Stimulated activated naive CD8-positive, alpha-beta T cell treated with anti-CD3 and anti-CD28 coated beads, Interleukin-15, amount 100 ng/mL, for 72 hours (primary cell): ENCODE data around the gene WBP1L.
"Not testable (repeated sequence)": the region's sequence is repeated elsewhere in the genome, so short reads cannot be mapped to it uniquely, and the experiment has no call there.

Source experiments
- ATAC-seq: fragments of 150-1000 bp; cut with Tn5 transposase; 2 replicates; pipeline ENCODE4 v1.10.0; 2021; ENCODE audit warnings: mild to moderate bottlenecking, moderate library complexity
- DNase-seq, 2 donors: peaks; one replicate each; pipeline ENCODE4 v3.0.0; 2021 to 2022
- H3K27ac Mint-ChIP-seq, 2 donors: one replicate each; pipeline ENCODE4 v1.8.0; 2022; ENCODE audit warnings: mild to moderate bottlenecking in 2 of 2, mixed read lengths in 2 of 2, moderate library complexity in 2 of 2
- H3K27me3 Mint-ChIP-seq: one replicate; pipeline ENCODE4 v1.8.0; 2022; ENCODE audit warnings: mixed read lengths
- H3K4me1 Mint-ChIP-seq: one replicate; pipeline ENCODE4 v1.8.0; 2022; ENCODE audit warnings: mild to moderate bottlenecking, mixed read lengths
- H3K4me3 Mint-ChIP-seq, 2 donors: one replicate each; pipeline ENCODE4 v1.8.0; 2022; ENCODE audit warnings: mild to moderate bottlenecking in 2 of 2, mixed read lengths in 2 of 2, moderate library complexity in 1 of 2
- H3K9me3 Mint-ChIP-seq, 2 donors: one replicate each; pipeline ENCODE4 v1.8.0; 2022; ENCODE audit warnings: mixed read lengths in 2 of 2

Gene WBP1L

DNA sequence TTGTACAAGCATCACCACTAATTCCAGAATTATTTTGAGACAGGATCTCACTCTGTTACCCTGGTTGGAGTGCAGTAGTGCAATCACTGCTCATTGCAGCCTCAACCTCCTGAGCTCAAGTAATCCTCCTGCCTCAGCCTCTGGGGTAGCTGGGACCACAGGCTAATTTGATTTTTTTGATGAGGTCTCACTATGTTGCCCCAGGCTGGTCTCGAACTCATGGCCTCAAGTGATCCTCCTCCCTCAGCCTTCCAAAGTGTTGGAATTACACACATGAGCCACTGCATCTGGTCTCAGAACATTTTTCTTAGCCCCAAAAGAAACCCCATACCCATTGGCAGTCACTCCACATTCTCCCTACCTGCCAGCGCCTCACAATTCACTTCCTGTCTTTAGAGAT, 3.5 kb upstream of the WBP1L start:
- ATAC-seq (no peak), DNase-seq (no peak)
- Mint-ChIP-seq H3K4me1 (peaks cover 23% of the 10 kb centered on the region), H3K27me3 (no peaks in the 10 kb centered on the region), H3K27ac (no peak overlapping the region), H3K4me3 (no peak overlapping the region), H3K9me3 (peaks cover 7% of the 10 kb centered on the region in 2 donors)

DNA sequence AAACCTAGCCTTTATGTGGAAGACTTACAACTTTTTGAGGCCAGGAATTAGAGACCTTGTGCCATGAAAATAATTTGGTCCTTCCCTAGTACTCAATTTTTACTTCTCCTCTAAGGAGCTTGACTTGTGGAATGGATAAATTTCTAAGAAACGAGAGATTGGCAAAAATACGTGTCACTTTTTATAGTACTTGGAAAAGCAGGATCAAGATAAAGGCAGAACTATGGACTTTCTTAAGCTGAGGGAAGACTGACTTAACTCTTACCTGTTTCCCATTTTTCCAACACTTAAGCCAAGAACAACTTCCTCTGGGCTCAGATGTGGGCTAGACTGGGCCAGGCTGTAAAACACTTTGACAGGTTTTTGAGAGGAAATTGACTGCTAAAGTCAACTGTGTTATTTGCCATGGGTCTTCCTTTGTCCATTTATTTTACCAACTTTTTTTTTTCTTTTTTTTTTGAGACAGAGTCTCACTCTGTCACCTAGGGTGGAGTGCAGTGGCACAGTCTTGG, 2.0 kb upstream of the WBP1L start:
- Mint-ChIP-seq H3K27ac (no peak overlapping the region), H3K4me3 (no peak overlapping the region), H3K4me1 (peaks cover 39% of the 10 kb centered on the region), H3K9me3 (peaks cover 7% of the 10 kb centered on the region in 2 donors), H3K27me3 (no peaks in the 10 kb centered on the region)
- DNase-seq (no peak), ATAC-seq (no peak)

DNA sequence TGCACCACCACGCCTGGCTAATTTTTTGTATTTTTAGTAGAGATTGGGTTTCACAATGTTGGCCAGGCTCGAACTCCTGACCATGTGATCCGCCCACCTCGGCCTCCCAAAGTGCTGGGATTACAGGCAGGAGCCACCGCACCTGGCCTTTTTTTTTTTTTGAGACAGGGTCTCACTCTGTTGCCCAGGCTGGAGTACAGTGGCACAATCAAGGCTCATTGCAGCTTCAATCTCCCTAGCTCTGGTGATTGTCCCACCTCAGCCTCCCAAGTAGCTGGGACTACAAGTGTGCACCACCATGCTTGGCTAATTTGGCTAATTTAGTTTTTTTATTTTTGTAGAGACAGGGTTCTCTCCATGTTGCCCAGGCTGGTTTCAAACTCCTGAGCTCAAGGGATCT, 1.4 kb upstream of the WBP1L start:
- not testable (repeated sequence) for ATAC-seq, H3K9me3 Mint-ChIP-seq, DNase-seq, H3K4me3 Mint-ChIP-seq, H3K27me3 Mint-ChIP-seq, H3K27ac Mint-ChIP-seq
- H3K4me1 Mint-ChIP-seq: peaks cover 41% of the 10 kb centered on the region

DNA sequence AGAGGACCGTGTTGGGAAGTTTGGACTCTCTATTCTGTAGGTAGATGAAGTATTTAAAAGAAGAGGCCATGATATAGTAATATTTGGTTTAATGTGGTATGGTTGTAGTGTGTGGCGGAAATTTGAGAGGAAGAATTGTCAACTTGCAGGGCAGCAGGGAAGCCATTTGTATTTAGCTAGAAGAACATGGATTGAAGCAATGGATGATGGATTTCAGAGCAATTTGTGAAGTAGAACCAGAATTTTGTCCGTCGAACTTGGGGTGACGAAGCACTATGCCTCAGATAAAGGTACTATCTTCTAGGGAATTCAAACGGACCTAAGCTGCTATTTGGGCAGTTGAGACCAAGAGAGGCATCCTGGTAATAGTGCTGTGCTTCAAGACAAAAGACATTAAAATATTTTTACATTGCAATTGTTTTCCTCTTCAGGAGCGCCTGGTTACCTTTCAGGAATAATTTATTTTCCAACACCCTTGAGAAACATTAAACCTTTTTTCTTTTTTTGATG, 615 bp upstream of the WBP1L start:
- H3K9me3 Mint-ChIP-seq: peaks cover 7% of the 10 kb centered on the region in 2 donors
- H3K27me3 Mint-ChIP-seq: no peaks in the 10 kb centered on the region
- H3K27ac Mint-ChIP-seq: peak overlapping the region; percentile 94 to 98
- DNase-seq (no peak), ATAC-seq (no peak)
- H3K4me3 Mint-ChIP-seq: peak overlapping the region in 1 of 2 donors; percentile 87
- peaks cover 43% of the 10 kb centered on the region for H3K4me1 Mint-ChIP-seq

DNA sequence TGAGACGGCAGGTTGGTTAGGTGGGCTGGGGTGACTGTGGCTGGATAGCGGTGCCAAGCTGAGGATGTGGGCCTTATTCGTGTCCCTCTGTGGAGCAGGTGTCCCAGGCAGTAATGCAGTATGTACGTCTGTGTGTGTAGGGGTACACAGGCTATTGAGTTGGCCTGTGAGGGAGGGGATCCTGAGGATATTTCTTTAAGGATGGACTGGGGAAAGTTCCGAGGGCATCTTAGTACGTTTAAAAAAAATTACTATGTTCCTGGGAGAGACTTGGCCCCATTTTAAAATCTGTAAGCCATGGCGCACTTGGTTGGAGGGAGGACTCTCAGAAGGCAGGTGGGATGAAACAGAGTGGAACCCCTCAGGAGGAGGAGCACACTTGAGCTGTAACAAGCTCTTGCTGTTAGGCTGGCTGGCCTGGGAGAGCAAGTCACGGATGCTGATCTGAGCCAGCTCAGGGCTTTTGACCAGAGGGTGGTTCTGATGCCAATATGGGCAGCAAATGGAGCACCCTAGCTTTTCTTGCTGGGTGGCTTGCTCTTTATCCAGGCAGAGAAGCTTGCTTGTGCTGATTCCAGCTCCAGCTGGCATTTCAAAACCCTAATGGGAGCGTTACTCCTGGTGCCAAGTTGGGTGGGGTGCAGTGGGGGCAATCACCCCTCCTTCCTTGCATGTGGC, 765 bp downstream of the WBP1L start:
- peaks cover 7% of the 10 kb centered on the region in 2 donors for H3K9me3 Mint-ChIP-seq
- no peaks in the 10 kb centered on the region for H3K27me3 Mint-ChIP-seq
- peak; percentile 53 for ATAC-seq
- H3K27ac Mint-ChIP-seq: peak overlapping the region; percentile 94 to 98
- DNase-seq: no peak
- H3K4me3 Mint-ChIP-seq: peak overlapping the region; percentile 83 to 87
- H3K4me1 Mint-ChIP-seq: peaks cover 51% of the 10 kb centered on the region

DNA sequence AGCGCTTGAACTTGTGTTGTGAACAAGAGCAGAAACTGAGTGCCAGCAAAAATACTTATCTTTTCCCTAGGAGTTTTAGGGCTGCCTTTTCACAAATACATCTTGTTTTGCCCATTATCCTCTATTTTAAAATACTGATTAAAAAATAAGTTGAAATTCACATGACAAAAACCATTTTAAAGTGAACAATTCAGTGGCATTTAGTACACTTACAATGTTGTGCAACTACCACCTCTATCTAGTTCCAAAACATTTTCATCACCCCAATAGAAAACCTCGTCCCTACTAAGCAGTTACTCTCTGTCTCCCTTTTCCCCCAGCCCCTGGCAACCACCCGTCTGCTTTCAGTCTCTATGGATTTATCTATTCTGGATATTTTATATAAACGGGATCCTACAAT, 1.4 kb downstream of the WBP1L start:
- ATAC-seq (no peak), DNase-seq (no peak)
- no peak overlapping the region for H3K27ac Mint-ChIP-seq
- H3K4me3 Mint-ChIP-seq: peak overlapping the region; percentile 83 to 87
- peaks cover 51% of the 10 kb centered on the region for H3K4me1 Mint-ChIP-seq
- no peaks in the 10 kb centered on the region for H3K27me3 Mint-ChIP-seq
- peaks cover 7% of the 10 kb centered on the region in 2 donors for H3K9me3 Mint-ChIP-seq

DNA sequence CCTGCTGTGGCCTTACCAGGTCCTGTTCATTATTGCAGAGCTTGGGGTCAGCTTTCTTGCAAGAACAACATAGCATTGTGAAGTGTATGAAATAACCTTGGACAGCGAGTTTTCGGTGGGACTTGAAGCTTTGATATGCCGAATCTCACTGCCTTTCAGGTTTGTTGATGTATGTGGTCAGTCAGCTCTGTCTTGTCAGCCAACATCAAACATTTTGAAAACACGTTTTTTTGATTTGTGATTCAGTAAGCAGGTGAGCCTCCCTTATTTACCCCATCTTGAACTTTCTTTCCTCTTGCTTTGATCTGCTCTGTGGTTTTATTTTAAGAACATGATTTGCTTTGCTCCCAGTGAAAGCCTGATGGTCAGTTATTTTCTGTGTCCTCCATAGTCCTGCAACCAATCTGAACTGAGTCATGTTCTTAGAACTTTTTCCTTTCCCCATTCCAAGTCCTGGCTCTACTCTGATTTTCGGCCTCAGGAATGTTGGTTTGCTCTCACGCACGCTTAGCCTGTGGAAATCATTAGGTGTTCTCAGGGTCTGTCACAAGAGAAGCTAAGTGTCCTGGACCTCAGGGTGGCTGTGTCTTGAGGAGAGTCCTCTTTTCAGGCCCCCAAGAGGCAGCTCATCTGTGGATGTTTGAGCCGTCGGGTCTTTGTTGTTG, 8.7 kb downstream of the WBP1L start:
- H3K27ac Mint-ChIP-seq: no peak overlapping the region
- H3K27me3 Mint-ChIP-seq: no peaks in the 10 kb centered on the region
- ATAC-seq: no peak

DNA sequence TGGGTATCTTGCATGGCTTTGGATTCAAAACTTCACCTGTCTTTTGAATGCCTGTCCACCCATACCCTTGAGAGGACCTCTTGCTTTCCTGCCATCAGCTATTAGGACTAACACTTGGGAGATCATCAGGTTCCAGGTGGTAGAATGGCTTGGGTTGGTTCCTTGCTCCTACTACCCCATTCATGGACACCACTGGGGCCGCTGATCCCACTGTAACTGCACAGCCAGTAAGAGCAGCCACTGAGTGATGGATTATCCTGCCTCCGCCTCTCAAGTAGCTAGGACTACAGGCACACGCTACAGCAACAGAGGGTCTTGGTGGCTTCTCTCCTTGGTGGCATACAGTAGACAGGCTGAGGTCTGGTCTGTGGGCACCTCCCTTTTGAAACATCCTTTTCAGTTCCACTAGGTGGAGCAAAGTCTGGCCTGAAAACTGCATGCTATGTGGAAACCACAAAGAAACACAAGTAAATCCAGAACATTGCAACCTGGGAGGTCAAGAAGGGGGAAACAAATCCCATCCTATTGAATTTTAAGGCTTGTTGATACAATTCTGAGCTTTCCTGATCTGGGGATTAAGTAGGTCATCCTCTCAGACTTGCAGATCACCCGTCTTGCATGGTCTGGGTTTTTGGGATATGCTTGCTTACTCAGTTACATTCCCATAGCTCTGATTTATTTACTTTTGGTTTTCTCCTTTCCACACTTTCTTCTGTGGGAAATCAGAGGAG, 9.4 kb downstream of the WBP1L start:
- DNase-seq (no peak), ATAC-seq (peak; percentile 87)
- Mint-ChIP-seq H3K9me3 (no peaks in the 10 kb centered on the region), H3K4me1 (peaks cover 50% of the 10 kb centered on the region), H3K4me3 (no peak overlapping the region), H3K27me3 (no peaks in the 10 kb centered on the region), H3K27ac (no peak overlapping the region)

More for the DNA sequence above, 8.7 kb downstream of the WBP1L start:
- Mint-ChIP-seq H3K4me3 (no peak overlapping the region), H3K4me1 (peaks cover 44% of the 10 kb centered on the region), H3K9me3 (no peaks in the 10 kb centered on the region)
- no peak for DNase-seq

DNA sequence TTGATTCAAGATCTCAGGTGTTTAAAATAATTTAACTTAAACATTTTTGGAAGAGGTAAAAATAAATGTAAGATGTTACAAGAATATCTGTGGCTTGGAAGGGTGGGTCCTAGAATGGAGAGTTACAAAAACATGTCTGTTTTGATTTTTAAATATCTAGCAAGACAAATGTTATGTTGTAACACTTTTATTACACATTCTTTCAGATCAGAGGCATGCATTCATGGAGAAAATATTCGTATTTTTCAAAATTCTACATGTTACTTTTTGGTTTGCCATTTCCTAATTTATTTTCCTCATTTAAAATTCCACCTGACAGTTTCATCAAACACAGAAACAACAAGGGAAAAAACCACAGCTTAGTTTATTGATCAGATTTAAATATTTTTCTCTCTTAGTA, 10.0 kb downstream of the WBP1L start:
- H3K9me3 Mint-ChIP-seq: no peaks in the 10 kb centered on the region
- H3K27me3 Mint-ChIP-seq: no peaks in the 10 kb centered on the region
- H3K4me3 Mint-ChIP-seq: no peak overlapping the region
- peaks cover 50% of the 10 kb centered on the region for H3K4me1 Mint-ChIP-seq
- DNase-seq (no peak), ATAC-seq (no peak)
- no peak overlapping the region for H3K27ac Mint-ChIP-seq

DNA sequence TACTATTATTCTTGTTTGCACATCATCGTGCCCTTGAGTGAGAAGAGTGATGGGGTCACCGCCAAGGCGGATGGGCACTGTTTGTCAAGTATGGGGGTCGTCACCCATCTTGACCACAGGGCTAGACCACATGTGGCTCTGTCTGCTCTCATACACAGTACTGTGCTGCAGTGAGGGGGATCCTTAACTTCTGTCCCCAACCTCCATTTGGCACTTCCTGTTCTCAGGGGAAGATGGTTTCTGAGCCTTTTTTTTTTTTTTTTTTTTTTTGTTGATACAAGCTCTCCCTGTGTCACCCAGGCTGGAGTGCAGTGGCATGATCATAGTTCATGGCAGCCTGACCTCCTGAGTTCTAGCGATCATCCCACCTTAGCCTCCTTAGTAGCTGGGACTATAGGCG, 13.6 kb downstream of the WBP1L start:
- no peaks in the 10 kb centered on the region for H3K27me3 Mint-ChIP-seq
- no peak overlapping the region for H3K27ac Mint-ChIP-seq
- H3K9me3 Mint-ChIP-seq: no peaks in the 10 kb centered on the region
- H3K4me1 Mint-ChIP-seq: peaks cover 43% of the 10 kb centered on the region
- ATAC-seq (no peak), DNase-seq (no peak)
- no peak overlapping the region for H3K4me3 Mint-ChIP-seq

DNA sequence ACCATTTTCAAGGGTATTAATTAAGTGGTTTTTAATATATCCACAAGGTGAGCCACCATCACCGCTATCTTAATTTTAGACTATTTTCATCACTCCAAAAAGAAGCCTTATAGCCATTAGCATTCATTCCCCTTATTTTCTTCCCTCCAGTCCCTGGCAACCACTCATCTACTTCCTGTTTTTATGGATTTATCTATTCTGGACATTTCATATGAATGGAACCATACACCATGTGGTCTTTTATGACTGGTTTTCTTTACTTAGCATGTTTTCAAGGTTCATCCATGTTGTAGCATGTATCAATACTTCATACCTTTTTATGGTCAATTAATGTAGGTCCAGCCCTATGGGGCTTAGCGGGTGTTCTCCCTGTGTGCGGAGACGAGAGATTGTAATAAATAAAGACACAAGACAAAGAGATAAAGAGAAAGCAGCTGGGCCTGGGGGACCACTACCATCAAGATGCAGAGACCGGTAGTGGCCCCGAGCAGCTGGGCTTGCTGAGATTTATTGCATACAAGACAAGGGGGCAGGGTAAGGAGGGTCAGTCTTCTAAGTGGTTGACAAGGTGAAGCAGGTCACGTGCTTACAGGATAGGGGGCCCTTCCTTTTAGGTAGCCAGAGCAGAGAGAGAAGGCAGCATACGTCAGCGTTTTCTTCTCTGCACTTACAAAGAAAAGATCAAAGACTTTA, 14.6 kb downstream of the WBP1L start:
- peak overlapping the region; percentile 13 to 36 for H3K4me3 Mint-ChIP-seq
- no peak for DNase-seq
- peaks cover 39% of the 10 kb centered on the region for H3K4me1 Mint-ChIP-seq
- no peaks in the 10 kb centered on the region for H3K27me3 Mint-ChIP-seq
- ATAC-seq: no peak
- no peaks in the 10 kb centered on the region for H3K9me3 Mint-ChIP-seq
- H3K27ac Mint-ChIP-seq: no peak overlapping the region

DNA sequence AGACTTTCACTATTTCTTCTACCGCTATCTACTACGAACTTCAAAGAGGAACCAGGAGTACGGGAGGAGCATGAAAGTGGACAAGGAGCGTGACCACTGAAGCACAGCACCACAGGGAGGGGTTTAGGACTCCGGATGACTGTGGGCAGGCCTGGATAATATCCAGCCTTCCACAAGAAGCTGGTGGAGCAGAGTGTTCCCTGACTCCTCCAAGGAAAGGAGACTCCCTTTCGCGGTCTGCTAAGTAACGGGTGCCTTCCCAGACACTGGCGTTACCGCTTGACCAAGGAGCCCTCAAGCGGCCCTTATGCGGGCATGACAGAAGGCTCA, 15.2 kb downstream of the WBP1L start:
- DNase-seq, H3K27ac Mint-ChIP-seq, H3K9me3 Mint-ChIP-seq, H3K27me3 Mint-ChIP-seq, ATAC-seq: not testable (repeated sequence)
- peak overlapping the region in 1 of 2 donors; percentile 36 for H3K4me3 Mint-ChIP-seq
- peaks cover 36% of the 10 kb centered on the region for H3K4me1 Mint-ChIP-seq

DNA sequence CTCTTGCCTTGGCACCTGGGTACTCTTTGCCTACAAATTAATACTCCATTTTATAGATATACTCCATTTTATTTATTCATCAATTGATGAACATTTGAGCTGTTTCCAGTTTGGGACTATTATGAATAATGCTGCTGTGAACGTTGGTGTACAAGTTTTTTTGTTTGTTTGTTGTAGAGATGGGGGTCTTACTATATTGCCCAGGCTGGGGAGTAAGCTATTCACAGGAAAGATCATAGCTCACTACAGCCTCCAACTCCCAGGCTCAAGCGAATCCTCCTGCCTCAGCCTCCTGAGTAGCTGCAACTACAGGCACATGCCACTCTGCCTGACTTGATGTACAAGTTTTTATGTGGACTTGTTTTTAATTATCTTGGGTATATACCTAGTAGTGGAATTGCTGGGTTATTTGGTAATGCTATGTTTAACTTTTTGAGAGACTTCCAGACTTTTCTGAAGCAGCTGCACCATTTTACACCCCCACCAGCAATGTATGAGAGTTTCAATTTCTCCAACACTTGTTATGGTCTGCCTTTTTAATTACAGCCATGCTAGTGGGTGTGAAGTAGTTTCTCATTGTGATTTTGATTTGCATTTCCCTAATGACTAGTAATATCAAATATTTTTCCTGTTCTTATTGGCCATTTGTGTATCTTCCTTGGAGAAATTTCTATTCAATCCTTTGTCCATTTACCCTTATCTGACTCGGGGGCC, 15.9 kb downstream of the WBP1L start:
- DNase-seq (no peak), ATAC-seq (no peak)
- H3K4me3 Mint-ChIP-seq: no peak overlapping the region
- H3K4me1 Mint-ChIP-seq: peaks cover 43% of the 10 kb centered on the region
- H3K27ac Mint-ChIP-seq: peak overlapping the region in 1 of 2 donors; percentile 14
- no peaks in the 10 kb centered on the region for H3K9me3 Mint-ChIP-seq
- no peaks in the 10 kb centered on the region for H3K27me3 Mint-ChIP-seq

DNA sequence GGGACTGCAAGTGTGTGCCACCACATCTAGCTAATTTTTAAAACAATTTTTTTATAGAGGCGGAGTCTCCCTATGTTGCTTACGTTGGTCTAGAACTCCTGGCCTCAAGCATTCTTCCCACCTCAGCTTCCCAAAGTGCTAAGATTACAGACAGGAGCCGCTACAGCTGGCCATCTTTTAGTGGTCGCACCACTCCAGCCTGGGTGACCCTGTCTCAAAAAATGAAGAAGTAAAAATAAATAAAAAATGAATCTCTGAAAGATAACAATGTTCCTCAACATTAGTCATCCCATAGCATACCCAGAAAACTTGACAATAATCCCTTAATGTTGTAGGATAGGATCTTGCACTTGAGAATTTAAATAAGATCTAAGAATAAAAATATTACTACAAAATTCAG, 18.2 kb downstream of the WBP1L start:
- H3K4me3 Mint-ChIP-seq: no peak overlapping the region
- ATAC-seq (no peak), DNase-seq (no peak)
- peaks cover 59% of the 10 kb centered on the region for H3K4me1 Mint-ChIP-seq
- H3K9me3 Mint-ChIP-seq: no peaks in the 10 kb centered on the region
- no peak overlapping the region for H3K27ac Mint-ChIP-seq
- no peaks in the 10 kb centered on the region for H3K27me3 Mint-ChIP-seq
